GM10266 (cell line): ENCODE data around the gene ACHE.
"Not testable (repeated sequence)": the region's sequence is repeated elsewhere in the genome, so short reads cannot be mapped to it uniquely, and the experiment has no call there.

Source experiments
- DNase-seq: peaks from one replicate; pipeline ENCODE4 v3.0.0; 2012; ENCODE audit errors: extremely low spot score
- CTCF ChIP-seq: IDR thresholded peaks from 2 replicates; pipeline ENCODE4 v1.5.1; 2012; ENCODE audit warnings: mild to moderate bottlenecking, low read depth; ENCODE audit not compliant: control insufficient read depth, insufficient read depth; ENCODE audit errors: missing control alignments

The ACHE gene

DNA sequence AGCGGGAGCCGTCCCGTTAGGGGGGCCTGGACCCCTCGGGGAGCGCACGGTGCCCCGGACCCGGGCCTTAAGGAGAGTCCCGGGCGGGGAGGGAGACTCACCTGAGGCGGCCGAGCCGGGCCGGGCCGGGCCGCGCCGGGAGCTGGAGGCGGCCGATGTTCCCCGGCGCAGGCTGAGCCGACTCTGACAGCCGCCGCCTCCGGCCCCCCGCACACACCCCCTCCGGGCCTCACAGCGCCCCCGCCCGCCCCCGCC is at the start of gene ACHE:
Gene ACHE, minus strand, starts transcription at position 188 of the 255 bp plus-strand sequence. CDS start 1,656 bp downstream, outside the sequence.
- no peak for TF ChIP-seq CTCF
- DNase-seq = peak; percentile 60

DNA sequence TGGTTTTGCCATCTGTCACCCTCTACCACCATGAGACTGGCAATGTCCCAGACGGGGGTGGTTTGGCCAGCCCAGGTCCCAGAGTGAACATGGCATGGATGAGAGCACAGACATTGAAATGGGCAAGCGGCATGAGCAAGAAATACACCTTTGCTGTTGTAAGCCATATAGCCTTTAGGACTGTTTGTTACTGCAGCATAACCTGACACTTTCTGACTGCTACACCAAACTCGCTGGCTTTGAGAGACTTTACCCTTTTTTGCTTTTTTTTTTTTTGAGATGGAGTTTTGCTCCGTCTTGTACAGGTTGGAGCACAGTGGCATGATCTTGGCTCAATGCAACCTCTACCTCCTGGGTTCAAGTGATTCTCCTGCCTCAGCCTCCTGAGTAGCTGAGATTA is 48.5 kb upstream of the ACHE start:
- no peak for DNase-seq
- no peak for TF ChIP-seq CTCF

DNA sequence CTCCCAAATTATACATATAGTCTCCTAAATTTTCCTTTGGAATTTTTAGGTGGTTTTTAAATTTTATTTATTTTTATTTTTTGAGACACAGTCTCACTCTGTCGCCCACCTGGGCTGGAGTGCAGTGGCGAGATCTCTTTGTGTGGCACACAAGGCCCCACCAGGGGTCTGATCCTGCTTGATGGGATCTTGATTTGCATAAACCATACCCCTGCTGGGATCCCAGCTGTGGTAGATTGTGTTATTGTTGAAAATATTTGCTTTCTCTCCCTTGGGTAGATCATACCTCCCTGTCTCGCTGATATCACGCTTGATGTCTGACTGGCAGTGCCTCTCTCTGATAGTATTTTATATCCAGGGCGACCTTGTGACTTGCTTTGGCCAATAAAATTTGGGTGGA is 48.0 kb upstream of the ACHE start:
- no peak for DNase-seq
- no peak for TF ChIP-seq CTCF

DNA sequence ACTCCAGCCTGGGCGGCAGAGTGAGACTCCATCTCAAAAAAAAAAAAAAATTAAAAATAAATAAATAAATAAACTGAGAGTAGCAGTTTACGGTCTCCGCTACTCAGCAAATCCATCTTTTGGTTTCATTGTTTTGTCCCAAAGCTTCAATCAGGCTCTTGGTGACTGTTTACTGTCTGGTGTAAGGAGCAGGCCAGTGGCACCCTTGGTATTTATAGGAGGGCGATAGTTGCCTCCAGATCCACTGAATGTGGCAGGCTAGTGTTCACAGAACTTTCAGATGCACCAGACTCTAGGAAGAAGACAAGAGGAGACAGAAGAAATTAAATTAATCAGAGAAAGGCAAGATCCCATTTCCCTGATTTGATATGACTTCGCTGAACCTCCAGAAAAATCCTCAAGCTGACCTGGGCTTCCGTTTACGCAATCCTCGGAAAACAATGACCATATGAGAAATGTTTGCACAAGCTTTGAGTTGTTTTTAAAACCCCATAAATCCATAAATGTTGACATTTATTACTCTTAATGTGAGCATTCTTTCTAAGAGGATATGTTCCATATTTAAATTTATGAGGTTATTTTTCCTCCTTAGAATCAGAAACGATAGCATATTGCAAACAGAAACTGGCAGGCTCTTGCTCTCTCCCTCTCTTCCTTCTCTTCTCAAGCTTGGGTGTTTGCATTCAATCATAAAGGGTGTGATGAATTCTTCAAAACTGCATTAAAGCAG is 46.5 kb upstream of the ACHE start:
- no peak for TF ChIP-seq CTCF
- DNase-seq = no peak

DNA sequence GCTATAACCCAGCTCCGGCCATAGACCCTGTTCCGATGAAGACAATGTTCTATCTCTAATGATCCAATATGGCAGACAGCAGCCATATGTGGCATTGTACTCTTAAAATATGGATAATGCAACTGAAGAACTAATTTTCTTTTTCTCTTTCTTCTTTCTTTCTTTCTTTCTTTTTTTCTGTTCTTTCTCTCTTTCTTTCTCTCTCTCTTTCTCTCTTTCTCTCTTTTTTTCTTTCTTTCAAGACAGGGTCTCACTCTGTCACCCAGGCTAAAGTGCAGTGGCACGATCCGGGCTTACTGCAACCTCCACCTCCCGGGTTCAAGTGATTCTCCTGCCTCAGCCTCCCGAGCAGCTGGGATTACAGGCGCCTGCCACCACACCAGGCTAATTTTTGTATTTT is 40.5 kb upstream of the ACHE start:
- DNase-seq = not testable (repeated sequence)

DNA sequence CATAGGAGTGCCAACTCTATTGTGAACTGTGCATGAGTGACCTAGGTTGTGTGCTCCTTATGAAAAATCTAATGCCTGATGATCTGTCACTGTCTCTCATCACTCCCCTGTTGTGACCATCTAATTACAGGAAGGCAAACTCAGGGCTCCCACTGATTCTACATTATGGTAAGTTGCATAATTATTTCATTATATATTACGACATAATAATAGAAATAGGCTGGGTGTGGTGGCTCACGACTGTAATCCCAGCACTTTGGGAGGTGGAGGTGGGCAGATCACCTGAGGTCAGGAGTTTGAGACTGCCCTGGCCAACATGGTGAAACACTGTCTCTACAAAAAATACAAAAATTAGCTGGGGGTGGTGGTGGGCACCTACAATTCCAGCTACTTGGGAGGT is 39.7 kb upstream of the ACHE start:
- not testable (repeated sequence) for DNase-seq

DNA sequence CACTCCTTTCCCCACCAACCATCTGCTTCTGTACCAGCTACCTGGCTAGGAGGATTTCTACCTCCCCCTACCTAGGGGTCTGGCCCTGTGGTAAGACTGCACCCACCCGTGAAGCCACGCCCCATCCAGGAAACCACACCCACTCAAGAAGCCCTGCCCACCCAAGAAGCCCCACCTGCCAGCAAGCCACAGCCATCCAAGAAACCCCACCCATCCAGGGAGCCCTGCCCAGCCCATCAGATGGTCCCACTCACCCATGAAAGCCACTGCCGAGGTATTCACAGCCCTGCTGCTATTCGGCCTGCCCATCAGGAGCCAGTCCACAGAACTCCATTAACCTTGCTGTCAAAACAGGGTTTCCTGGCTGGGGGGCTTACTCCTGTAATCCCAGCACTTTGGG is 38.0 kb upstream of the ACHE start:
- no peak for DNase-seq
- TF ChIP-seq CTCF = no peak

- no peak for TF ChIP-seq CTCF
- no peak for DNase-seq
Observed at GRCh38 chr7:100929808-100930174, 34.1 kb upstream of the ACHE start.

DNA sequence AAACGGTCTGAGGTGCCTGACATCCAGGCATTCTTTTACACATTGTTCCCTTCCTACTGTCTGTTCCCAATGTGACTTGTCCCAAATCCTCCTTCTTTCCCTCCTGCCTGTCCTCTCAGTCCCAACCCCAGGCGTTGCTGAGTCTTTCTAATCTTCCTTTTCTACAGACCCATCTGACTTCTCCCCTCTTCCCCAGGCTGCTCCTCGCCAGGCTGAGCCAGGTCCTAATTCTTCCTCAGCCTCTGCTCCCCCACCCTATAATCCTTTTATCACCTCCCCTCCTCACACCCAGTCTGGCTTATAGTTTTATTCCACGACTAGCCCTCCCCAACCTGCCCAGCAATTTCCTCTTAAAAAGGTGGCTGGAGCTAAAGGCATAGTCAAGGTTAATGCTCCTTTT is 27.9 kb upstream of the ACHE start:
- DNase-seq = not testable (repeated sequence)
